Tibial nerve (tissue), 4 donors: ENCODE data around the gene PTPRT. TPM values are rescaled to one million over a fixed set of nuclear protein-coding genes. Genes with fewer than 3 reads are reported as not detected.

Source experiments
- DNase-seq, 2 donors: peaks; one replicate each; pipeline ENCODE4 v3.0.0-alpha.2; 2019; ENCODE audit warnings: low spot score in 2 of 2
- H3K27ac ChIP-seq, 4 donors: fragments of 200-600 bp; sonication (generic) in 3 of 4; one replicate each; pipeline ENCODE4 v1.5.1; 2017 to 2019; ENCODE audit warnings: mild to moderate bottlenecking in 1 of 4
- H3K27me3 ChIP-seq, 2 donors: fragments of 200-600 bp; sonication (generic) in 1 of 2; one replicate each; pipeline versions ENCODE4 v1.5.1 to v1.6.0; 2017 to 2019
- H3K36me3 ChIP-seq, 3 donors: fragments of 200-600 bp; sonication (generic); one replicate each; pipeline ENCODE4 v1.5.1; 2018 to 2019
- H3K4me1 ChIP-seq, 4 donors: fragments of 200-600 bp; sonication (generic) in 3 of 4; one replicate each; pipeline ENCODE4 v1.5.1; 2017 to 2019
- H3K4me3 ChIP-seq, 4 donors: fragments of 200-600 bp; sonication (generic) in 3 of 4; one replicate each; pipeline ENCODE4 v1.5.1; 2017 to 2019; ENCODE audit warnings: mild to moderate bottlenecking in 1 of 4, moderate library complexity in 1 of 4
- H3K9me3 ChIP-seq, 4 donors: fragments of 200-600 bp; sonication (generic) in 3 of 4; one replicate each; pipeline ENCODE4 v1.5.1; 2017 to 2019
- EP300 ChIP-seq, 2 donors: sonication (generic); formaldehyde crosslinking; IDR thresholded peaks; one replicate each; pipeline ENCODE4 v1.6.1; 2017; ENCODE audit warnings: antibody characterized with exemption in 2 of 2, mild to moderate bottlenecking in 1 of 2
- POLR2A ChIP-seq, 2 donors: fragments of 450-650 bp; IDR thresholded peaks; one replicate each; pipeline ENCODE4 v1.6.1; 2017; ENCODE audit warnings: antibody characterized with exemption in 2 of 2, mild to moderate bottlenecking in 2 of 2, moderate library complexity in 2 of 2
- WGBS, 2 donors: methylation state at CpG; one replicate each; pipeline ENCODE4 v1.1.5; 2018; 5-methylcytosine and 5-hydroxymethylcytosine counted together
- total RNA-seq, 4 donors: library from RNA; depleted of rRNA; stranded (reverse); fragments of >200 nt; gene quantifications; one replicate each; pipeline ENCODE4 v1.1.0, GENCODE V29; 2016
- TF ChIP-seq, protein P1 (sequence below), 5 experiments: fragments of 200-600 bp in 3 of 5; fragments of 450-650 bp in 2 of 5; sonication (generic) in 3 of 5; IDR thresholded peaks; one replicate each; pipeline ENCODE4 v1.5.1; 2016 to 2019; ENCODE audit warnings: antibody characterized with exemption in 5 of 5, mild to moderate bottlenecking in 3 of 5, moderate library complexity in 2 of 5

Gene PTPRT
- total RNA-seq, 4 donors from 2014 or later: under 0.01 TPM; not detected in 3

DNA sequence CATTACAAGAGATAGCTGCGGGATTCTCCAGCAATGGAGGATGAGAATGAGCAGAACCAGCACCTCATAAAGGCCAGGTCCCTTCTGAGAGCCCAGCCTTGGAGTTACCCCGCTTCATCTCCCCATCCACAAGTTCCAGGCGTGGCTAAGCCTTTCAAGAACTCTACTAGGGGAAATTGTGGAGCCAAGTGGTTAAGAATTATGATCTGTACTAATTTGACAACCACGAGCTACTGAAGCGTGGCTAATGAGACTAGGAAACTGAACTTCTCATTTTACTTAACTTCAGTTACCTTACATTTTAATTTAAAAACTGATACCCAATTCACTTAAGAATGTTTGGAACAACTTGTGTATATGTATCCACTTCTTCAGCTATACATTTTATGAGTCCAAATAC lies 401.0 kb downstream of the PTPRT start:
- no peaks in the 10 kb centered on the region for H3K4me1 ChIP-seq
- no peaks in the 10 kb centered on the region for H3K27me3 ChIP-seq
- no peak overlapping the region for H3K4me3 ChIP-seq
- WGBS, 2 donors: 53 to 70% methylated on average over 5 of the region's 5 CpGs
- H3K36me3 ChIP-seq: no peaks in the 10 kb centered on the region
- TF ChIP-seq, protein P1, sequence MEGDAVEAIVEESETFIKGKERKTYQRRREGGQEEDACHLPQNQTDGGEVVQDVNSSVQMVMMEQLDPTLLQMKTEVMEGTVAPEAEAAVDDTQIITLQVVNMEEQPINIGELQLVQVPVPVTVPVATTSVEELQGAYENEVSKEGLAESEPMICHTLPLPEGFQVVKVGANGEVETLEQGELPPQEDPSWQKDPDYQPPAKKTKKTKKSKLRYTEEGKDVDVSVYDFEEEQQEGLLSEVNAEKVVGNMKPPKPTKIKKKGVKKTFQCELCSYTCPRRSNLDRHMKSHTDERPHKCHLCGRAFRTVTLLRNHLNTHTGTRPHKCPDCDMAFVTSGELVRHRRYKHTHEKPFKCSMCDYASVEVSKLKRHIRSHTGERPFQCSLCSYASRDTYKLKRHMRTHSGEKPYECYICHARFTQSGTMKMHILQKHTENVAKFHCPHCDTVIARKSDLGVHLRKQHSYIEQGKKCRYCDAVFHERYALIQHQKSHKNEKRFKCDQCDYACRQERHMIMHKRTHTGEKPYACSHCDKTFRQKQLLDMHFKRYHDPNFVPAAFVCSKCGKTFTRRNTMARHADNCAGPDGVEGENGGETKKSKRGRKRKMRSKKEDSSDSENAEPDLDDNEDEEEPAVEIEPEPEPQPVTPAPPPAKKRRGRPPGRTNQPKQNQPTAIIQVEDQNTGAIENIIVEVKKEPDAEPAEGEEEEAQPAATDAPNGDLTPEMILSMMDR (IDR thresholded peaks at IDR 0.05): no peak
- no peak for TF ChIP-seq POLR2A (IDR thresholded peaks at IDR 0.05)
- TF ChIP-seq EP300 (IDR thresholded peaks at IDR 0.05): no peak
- no peaks in the 10 kb centered on the region for H3K9me3 ChIP-seq
- no peak overlapping the region for H3K27ac ChIP-seq
- no peak for DNase-seq

DNA sequence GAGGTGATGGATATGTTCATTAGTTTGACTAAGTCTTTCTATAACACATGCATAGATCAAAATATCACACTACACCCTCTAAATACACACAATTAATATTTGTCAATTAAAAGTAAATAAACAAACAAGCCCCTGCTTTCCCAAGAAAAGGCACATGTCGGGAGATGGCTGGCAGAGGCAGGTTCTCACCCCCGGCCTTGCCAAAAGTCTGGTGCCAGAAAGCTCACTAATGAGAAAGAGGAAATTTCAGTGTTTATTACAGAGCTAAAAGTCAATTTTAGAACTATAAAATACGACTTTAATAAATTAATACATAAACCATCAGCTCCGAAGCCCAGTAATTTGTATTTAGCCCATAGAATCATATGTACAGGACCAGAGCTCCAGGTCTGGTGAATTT lies 404.7 kb downstream of the PTPRT start:
- H3K4me3 ChIP-seq: no peak overlapping the region
- no peaks in the 10 kb centered on the region for H3K36me3 ChIP-seq
- DNase-seq: no peak
- TF ChIP-seq, protein P1 (IDR thresholded peaks at IDR 0.05): no peak
- TF ChIP-seq POLR2A (IDR thresholded peaks at IDR 0.05): no peak
- TF ChIP-seq EP300 (IDR thresholded peaks at IDR 0.05): no peak
- no peak overlapping the region for H3K27ac ChIP-seq
- no peaks in the 10 kb centered on the region for H3K9me3 ChIP-seq
- 73 to 76% methylated on average over 4 of the region's 4 CpGs for WGBS, 2 donors
- no peaks in the 10 kb centered on the region for H3K27me3 ChIP-seq
- H3K4me1 ChIP-seq: no peaks in the 10 kb centered on the region

DNA sequence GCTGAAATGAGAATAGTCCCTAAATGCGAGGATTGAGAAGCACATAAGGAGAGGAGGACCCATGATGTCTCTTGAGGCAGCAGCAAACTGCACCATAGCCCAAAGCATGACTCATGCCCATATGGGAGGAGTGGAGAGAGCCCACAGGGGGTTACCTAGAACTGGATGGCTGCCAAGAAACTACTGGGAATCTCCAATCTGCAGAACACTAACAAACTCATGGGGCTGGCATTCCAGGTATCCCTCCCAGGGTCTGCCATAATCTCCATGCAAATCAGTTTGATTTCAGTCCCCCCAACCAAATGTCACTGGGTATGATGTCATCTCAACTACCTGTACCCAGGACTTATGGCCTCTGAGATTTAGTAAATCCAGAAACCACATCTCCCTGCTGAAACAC lies 410.5 kb downstream of the PTPRT start:
- Histone ChIP-seq H3K9me3 (no peaks in the 10 kb centered on the region), H3K4me3 (no peak overlapping the region), H3K4me1 (no peaks in the 10 kb centered on the region), H3K27ac (no peak overlapping the region), H3K36me3 (no peaks in the 10 kb centered on the region), H3K27me3 (no peaks in the 10 kb centered on the region)
- 100% methylated on average over 1 of the region's 1 CpG for WGBS, 2 donors
- no peak for DNase-seq
- TF ChIP-seq POLR2A (IDR thresholded peaks at IDR 0.05): no peak
- no peak for TF ChIP-seq EP300 (IDR thresholded peaks at IDR 0.05)
- TF ChIP-seq, protein P1 (IDR thresholded peaks at IDR 0.05): no peak

DNA sequence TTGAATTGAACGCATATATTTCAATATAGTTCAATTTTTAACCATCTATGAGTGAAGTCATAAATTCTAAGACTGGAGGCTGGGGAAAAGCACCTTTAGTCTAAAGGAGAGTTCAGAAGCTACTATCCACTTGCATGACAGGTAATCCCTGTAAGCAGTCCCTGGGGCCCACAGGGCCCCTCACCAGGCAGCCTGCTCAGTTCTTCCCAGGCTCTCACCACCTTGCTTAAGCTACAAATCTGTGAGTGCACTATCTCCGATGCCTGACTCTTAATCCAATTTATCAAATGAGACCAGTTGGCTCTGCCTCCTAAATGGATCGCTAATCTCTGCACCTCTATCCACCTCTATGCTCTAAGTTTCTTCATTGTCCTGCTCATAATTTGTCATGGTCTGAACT lies 413.8 kb downstream of the PTPRT start:
- TF ChIP-seq, protein P1 (IDR thresholded peaks at IDR 0.05): no peak
- no peak for TF ChIP-seq EP300 (IDR thresholded peaks at IDR 0.05)
- TF ChIP-seq POLR2A (IDR thresholded peaks at IDR 0.05): no peak
- Histone ChIP-seq H3K27me3 (no peaks in the 10 kb centered on the region), H3K9me3 (no peaks in the 10 kb centered on the region), H3K4me3 (no peak overlapping the region), H3K4me1 (no peaks in the 10 kb centered on the region), H3K36me3 (no peaks in the 10 kb centered on the region), H3K27ac (no peak overlapping the region)
- 89 to 92% methylated on average over 3 of the region's 3 CpGs for WGBS, 2 donors
- no peak for DNase-seq

DNA sequence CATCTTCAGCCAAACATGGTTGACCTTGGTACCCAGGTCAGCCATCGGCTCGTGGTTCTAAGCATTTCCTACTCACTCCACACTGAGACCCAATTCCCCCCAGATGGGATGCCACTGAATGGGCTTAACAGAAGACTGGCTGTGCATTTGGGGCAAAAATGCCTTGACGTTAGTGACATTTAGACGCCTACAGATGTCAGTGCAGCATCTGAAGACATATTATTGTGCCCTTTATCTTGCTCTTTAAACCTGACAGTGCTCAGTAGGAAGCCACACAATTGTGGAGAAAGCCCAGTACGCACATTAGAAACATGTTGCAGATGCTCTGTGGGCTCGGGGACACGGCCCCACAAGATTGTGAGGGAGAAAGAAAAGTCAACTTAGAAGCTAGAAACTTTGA lies 414.7 kb downstream of the PTPRT start:
- DNase-seq: no peak
- no peaks in the 10 kb centered on the region for H3K27me3 ChIP-seq
- WGBS, 2 donors: 53 to 59% methylated on average over 7 of the region's 7 CpGs
- no peaks in the 10 kb centered on the region for H3K4me1 ChIP-seq
- peaks cover 0 to 5% (median 0%) of the 10 kb centered on the region in 4 donors for H3K9me3 ChIP-seq
- TF ChIP-seq POLR2A (IDR thresholded peaks at IDR 0.05) (no peak), EP300 (IDR thresholded peaks at IDR 0.05) (no peak)
- TF ChIP-seq, protein P1 (IDR thresholded peaks at IDR 0.05): no peak
- H3K4me3 ChIP-seq: no peak overlapping the region
- H3K27ac ChIP-seq: no peak overlapping the region
- no peaks in the 10 kb centered on the region for H3K36me3 ChIP-seq
